DOHH2 (cell line): Measurements from ENCODE around the gene ZNHIT1.

Source experiments
- EZH2phosphoT487 ChIP-seq: fragments of 200-600 bp; sonication (generic); IDR thresholded peaks from 2 replicates; pipeline ENCODE4 v1.6.1; 2017; ENCODE audit warnings: borderline replicate concordance, mild to moderate bottlenecking, antibody characterized with exemption, low read length, moderate library complexity, mixed read lengths
- TF ChIP-seq, protein P1 (sequence below): fragments of 200-600 bp; sonication (generic); IDR thresholded peaks from one replicate; pipeline ENCODE4 v1.5.1; 2014; ENCODE audit warnings: antibody characterized with exemption, mild to moderate bottlenecking, low read depth, low read length; ENCODE audit not compliant: poor library complexity, severe bottlenecking

DNA sequence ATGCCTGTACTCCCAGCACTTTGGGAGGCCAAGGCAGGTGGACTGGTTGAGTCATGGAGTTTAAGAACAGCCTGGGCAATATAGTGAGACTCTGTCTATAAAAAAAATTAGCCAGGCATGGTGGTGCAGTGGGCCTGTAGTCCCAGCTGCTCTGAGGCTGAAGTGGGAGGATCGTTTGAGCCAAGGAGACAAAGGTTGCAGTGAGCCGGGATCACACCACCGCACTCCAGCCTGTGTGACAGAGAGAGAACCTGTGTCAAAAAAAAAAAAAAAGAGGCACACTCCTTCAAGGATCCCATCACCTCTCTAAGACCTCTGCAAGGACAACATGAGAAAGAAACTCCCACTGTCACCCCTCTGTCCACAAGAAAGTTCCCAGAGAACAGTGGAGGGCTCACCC is 42.3 kb upstream of the ZNHIT1 start:
- TF ChIP-seq, protein P1, sequence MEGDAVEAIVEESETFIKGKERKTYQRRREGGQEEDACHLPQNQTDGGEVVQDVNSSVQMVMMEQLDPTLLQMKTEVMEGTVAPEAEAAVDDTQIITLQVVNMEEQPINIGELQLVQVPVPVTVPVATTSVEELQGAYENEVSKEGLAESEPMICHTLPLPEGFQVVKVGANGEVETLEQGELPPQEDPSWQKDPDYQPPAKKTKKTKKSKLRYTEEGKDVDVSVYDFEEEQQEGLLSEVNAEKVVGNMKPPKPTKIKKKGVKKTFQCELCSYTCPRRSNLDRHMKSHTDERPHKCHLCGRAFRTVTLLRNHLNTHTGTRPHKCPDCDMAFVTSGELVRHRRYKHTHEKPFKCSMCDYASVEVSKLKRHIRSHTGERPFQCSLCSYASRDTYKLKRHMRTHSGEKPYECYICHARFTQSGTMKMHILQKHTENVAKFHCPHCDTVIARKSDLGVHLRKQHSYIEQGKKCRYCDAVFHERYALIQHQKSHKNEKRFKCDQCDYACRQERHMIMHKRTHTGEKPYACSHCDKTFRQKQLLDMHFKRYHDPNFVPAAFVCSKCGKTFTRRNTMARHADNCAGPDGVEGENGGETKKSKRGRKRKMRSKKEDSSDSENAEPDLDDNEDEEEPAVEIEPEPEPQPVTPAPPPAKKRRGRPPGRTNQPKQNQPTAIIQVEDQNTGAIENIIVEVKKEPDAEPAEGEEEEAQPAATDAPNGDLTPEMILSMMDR, result no peak
- TF ChIP-seq EZH2phosphoT487, result no peak
